ENCODE data around the gene ST7.

DNA sequence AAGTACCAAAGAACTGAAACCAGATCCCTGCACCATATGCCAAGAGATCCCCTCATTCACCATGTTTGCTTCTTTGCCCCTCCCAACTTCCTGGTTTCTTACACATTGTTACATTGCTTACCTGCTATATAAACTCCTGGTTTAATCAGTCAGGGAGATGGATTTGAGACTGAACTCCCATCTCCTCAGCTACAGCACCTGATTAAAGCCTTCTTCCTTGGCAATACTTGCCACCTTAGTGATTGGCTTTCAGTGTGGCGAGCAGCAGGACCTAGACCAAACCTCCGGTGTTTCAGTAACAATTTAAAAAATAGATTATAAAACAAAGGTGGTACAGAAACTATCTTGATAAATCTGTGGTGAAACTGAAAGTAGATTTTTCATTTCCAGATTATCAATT is 122.6 kb downstream of the ST7 start:
- no peak for TF ChIP-seq ZNF274 (IDR thresholded peaks at IDR 0.05; ENCODE audit: low read depth, low read length)
- no peak for TF ChIP-seq YY1 (IDR thresholded peaks at IDR 0.05; ENCODE audit: insufficient read depth, insufficient read length)
- TF ChIP-seq SUZ12 (IDR thresholded peaks at IDR 0.05; ENCODE audit: extremely low read depth, insufficient read depth, insufficient read length), result no peak
